Measurements from ENCODE around the gene WNT8A.
"Not testable (repeated sequence)": the region's sequence is repeated elsewhere in the genome, so short reads cannot be mapped to it uniquely, and the experiment has no call there.

WNT8A gene

GRCh38 chr5:138083702-138084101 lies at the start of gene WNT8A:
Gene WNT8A (plus strand): TSS chr5:138084033. CDS start chr5:138084128, 95 bp downstream.
- no peak for DNase-seq (ENCODE audit: low spot score)

DNA sequence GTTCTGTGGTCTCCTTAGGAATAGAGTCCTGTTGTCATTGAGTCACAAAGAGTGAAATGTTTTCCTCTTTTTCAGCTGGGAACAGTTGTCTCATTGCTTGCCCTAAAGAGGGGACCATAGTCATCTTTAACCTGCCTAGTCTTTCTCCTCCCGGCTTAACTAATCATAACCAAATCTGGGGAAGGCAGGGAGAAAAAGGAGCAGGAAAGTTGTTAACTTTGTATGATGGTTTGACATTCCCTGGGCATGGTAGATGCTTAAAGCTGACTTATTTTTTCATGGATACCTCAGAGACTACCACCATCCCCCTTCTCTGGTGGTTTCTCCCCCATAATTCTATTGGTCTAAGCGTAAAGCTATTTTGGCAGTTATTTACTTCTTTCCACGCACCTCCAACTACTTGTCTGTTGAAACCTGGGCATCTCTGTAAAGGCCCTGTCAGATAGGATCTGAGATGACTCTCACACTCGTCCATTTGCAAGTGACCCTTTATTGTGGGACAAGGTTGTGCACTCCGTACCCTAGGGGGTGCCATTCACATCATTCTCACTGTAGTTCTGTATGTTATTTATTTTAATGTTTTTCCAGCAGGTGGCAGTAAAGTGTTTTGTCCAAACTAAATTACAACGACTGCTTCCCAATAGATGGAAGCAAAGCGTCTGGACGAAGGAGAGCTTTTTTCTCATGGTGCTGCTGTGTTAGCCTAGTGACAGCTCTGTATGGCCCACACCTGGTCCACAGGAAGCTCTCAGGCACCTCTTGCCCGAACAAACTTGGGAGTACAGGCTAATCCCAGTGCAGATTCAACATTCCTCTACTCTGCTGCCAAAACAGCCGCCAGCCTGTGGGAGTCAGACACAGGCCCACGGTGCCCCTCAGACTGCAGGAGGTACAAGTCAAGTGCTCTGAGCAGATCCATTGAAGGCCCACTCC lies 48.0 kb upstream of the WNT8A start:
- DNase-seq (ENCODE audit: low spot score) = peak; percentile 93

DNA sequence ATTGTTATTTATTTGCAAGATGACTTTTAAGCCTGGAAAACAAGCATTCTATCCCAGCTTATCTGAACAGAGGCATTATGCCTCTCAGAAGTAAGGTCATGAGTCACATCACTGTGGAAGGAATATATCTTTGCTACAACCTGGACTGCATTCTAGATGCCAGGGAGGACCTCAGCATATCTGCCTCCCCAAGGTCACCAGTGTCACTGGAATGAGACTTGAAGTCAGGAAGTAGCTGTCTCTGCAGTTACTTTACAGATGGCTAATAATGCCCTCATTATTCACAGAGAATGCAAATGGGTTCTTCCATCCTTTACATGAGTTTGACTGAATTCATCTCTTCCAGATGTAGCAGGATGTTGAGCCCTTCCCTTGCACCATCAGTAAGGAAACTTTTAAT lies 46.6 kb upstream of the WNT8A start:
- no peak for DNase-seq (ENCODE audit: low spot score)

- DNase-seq (ENCODE audit: low spot score) = no peak
These were observed 45.8 kb upstream of the WNT8A start for GRCh38 chr5:138037907-138038633.

DNA sequence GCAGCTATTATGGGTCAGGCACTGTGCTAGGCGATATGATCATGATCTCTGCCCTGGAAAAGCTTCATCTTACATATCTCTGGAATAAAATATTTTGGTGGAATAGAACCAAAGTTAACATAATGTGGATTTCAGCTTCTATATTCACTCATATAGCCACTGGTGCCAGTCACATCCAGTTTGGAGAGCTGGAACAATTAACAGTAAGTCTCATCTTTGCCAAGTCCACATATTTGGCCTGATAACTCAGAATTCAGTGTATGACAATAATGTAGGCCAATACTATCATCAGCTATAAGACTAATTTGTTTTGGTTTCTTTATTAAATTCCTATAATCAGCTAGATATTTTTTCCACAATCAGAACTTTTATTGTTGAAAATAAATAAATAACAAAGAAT lies 45.0 kb upstream of the WNT8A start:
- no peak for DNase-seq (ENCODE audit: low spot score)

GRCh38 chr5:138045283-138045682 lies 38.5 kb upstream of the WNT8A start:
- not testable (repeated sequence) for DNase-seq (ENCODE audit: low spot score)

GRCh38 chr5:138051441-138052296 lies 32.2 kb upstream of the WNT8A start:
- DNase-seq (ENCODE audit: low spot score) = no peak

- DNase-seq (ENCODE audit: low spot score) = not testable (repeated sequence)
These were observed 31.1 kb upstream of the WNT8A start for GRCh38 chr5:138052718-138053117.

- DNase-seq (ENCODE audit: low spot score) = no peak
These were observed 30.3 kb upstream of the WNT8A start for GRCh38 chr5:138053554-138053953.

- DNase-seq (ENCODE audit: low spot score) = no peak
These were observed 29.6 kb upstream of the WNT8A start for GRCh38 chr5:138054206-138054605.

DNA sequence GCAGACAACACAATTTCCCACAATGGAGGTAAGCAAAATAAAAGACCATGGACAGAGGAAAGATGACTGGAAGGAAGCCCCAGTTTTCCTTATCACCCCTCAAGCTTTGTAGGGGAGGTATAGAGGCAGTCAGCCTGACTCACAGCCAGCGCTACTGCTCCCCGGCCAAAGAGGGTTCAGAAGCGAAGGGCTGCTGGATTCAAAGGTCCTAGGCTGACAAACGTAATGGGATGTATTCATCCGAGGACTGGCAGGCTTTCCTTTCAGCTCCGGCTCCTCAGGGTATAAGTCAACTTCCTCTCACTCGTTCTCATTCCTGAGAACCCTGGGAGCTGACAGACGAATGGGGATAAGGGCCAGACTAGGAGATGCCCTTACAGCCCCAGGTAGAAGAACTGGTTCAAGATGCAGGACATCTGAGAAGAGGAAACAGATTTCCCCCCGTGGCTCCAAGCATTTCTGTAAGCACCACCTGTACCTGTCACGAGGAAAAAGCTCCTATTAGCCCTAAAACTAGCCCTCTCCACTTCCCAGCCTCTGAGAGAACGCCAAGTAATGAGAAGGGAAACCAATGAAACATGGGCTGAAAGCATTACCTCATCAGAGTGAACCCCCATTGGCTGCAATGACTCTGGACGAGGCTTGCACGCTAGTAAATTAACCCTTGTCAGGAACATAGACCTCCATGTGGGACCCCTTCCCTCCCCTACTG lies 28.8 kb upstream of the WNT8A start:
- DNase-seq (ENCODE audit: low spot score) = no peak

- DNase-seq (ENCODE audit: low spot score) = no peak
These were observed 19.3 kb upstream of the WNT8A start for GRCh38 chr5:138064526-138064925.

- DNase-seq (ENCODE audit: low spot score) = no peak
These were observed 18.7 kb upstream of the WNT8A start for GRCh38 chr5:138065102-138065501.

DNA sequence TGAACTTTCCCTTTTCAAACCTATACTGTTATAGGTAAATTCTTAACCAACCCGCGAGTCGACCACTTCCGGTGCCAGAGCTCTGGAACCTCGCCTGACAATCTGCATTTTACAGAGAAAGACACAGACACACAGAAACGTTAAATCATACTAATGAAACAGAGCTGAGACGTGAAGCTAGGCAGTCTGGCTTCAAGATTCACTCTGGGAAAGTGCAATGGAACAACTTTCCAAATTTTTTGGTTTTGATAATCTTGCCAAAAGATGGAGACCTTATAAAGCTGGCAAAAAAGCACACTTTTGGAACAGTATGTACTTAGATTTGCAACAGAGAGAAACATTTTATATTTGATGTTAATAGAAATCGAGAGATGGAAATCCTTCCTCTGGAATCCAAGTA lies 15.9 kb upstream of the WNT8A start:
- no peak for DNase-seq (ENCODE audit: low spot score)

DNA sequence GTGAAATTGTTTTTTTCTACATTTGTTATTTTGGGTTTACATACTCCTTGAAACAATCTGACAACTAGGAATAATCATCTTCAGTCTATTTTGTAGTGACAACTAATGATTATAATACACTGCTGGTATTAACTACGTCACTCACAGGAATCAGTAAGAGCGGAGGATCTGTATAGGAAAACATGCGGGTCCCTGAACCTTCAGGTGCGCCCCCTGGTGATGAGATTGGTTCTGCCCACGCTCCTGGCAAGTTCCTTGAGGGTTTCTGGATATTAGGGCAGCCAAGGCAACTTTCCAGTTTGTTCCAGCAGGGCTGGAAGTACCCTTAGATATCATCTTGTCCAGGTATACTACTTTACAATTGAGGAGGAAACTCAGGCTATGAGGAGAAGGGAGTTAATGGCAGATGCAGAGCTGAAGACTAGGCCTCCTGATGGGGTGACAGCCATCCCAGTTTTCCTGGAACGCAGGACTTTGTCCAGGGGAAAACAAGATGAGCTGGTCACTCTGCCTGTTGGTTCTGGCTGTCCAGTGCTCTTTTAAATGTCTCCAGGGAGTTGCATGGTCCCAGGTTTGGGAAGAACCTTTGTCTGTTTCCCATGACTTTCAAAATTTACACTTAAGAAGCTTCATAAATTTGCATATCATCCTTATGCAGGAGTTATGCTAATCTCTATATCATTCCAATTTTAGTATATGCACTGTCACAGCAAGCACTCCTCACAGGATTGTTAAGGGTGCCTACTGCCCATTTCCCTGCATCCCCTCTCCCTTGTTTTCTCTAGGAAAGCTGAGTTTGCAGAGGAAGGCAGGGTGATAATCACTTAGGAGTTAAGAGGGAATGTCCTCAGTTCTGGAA lies 14.9 kb upstream of the WNT8A start:
- peak; percentile 65 for DNase-seq (ENCODE audit: low spot score)

DNA sequence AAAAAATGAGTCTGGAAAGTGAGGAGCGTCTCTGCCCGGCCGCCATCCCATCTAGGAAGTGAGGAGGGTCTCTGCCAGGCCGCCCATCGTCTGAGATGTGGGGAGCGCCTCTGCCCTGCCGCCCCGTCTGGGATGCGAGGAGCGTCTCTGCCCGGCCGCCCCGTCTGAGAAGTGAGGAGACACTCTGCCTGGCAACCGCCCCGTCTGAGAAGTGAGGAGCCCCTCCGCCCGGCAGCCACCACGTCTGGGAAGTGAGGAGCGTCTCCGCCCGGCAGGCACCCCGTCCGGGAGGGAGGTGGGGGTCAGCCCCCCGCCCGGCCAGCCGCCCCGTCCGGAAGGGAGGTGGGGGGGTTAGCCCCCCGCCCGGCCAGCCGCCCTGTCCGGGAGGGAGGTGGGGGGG lies 13.8 kb upstream of the WNT8A start:
- not testable (repeated sequence) for DNase-seq (ENCODE audit: low spot score)

DNA sequence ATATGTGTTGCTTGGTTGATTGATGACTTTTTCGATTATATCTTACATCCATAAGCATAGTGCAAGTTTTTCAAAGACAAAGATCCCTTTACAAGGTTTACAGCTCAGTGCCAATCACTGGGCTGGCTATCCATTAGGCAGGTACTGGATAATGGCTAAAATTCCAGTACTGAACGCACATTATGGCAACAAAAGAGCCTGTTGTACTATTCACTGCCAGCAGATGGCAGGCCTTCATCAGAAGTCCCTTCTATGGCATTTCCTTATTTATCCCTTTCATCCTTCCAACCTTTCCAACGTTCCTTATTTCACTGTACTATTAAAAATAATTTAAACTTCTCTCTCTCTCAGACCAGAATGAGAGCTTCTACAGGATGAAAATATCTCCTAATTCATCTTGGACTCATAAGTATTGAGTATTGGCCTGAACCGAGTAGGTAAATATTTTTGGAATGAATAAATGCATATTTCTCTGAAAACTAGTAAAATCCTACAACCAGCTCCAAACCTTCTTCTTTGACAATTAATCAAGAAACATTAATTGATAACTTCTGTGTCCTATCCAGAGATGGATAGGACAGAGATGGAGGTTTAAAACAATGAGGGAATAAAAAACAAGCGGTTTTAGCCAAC lies 6.7 kb upstream of the WNT8A start:
- DNase-seq (ENCODE audit: low spot score) = peak; percentile 60

DNA sequence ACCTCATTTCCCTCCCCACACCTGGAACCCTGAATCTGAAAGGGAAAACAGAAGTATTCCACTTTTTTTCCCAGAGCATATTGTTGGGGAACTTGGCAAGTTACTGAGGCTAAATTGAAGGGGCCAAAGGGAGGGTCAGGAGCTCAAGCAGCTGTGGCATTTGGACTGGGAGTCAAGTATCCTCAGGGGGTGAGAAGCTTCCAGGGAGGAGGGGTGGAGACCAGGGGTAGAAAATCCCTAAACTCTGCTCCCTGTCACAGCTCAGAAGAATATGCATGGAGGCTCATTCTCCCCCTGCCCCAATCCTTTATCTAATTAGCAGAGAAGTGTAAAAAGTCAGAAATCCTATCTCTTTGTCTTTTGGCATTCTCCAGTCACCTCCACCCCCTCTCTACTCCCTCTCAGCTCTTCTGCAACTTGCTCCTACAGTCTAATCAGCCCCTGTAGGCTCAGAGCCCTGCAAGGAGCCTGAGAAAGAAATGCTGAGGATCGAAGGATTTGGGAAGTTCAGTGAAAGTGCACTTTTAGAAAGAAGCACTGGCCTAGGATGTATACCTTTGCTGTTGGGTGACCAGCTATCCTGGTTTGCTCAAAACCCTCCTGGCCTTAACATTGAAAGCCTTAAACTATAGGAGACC lies 5.7 kb upstream of the WNT8A start:
- no peak for DNase-seq (ENCODE audit: low spot score)

DNA sequence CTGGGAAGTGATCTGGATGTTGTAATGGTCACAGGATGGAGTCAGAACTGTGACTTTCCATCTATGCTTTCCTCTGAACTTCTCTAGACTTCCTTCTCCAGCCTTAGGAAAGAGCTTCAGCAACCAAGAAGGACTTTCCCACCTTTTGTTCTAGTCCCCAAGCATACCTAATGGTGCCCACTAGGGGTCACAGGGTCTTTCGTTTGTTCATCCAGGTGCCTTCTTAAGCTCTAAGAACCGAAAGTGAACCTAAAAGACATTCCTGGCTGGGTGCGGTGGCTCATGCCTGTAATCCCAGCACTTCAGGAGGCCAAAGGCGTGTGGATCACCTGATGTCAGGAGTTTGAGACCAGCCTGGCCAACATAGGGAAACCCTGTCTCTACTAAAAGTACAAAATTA lies 1.8 kb upstream of the WNT8A start:
- DNase-seq (ENCODE audit: low spot score) = no peak

DNA sequence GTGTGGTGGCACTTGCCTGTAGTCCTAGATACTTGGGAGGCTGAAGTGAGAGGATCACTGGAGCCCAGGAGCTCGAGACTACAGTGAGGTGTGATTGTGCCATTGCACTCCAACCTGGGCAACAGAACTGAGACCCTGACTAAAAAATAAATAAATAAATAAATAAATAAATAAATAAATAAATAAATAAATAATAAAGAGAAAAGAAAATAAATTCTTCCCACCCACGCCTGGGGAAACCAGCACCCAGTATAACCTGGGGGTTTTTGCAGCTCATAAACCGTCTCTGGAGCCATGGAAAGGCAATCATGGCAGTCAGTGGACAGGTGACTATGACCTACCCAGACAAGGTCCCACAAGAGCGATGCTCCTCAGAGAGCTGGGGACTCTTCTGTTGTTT lies 7.9 kb downstream of the WNT8A start:
- DNase-seq (ENCODE audit: low spot score) = no peak

Measured in kidney capillary endothelial cell (primary cell).